GM12892 (cell line): ENCODE results near the gene MAPRE2.

ENCODE experiments used
- POLR2A ChIP-seq: IDR thresholded peaks from 2 replicates; pipeline ENCODE4 v1.6.1; 2011; ENCODE audit warnings: low read depth, low read length, control low read depth
- POLR2AphosphoS5 ChIP-seq: IDR thresholded peaks from 2 replicates; pipeline ENCODE4 v1.6.1; 2011; ENCODE audit warnings: low read depth, low read length, control low read depth
- TAF1 ChIP-seq: IDR thresholded peaks from 2 replicates; pipeline ENCODE4 v1.6.1; 2011; ENCODE audit warnings: low read depth, mild to moderate bottlenecking, control low read depth, low read length, borderline replicate concordance

DNA sequence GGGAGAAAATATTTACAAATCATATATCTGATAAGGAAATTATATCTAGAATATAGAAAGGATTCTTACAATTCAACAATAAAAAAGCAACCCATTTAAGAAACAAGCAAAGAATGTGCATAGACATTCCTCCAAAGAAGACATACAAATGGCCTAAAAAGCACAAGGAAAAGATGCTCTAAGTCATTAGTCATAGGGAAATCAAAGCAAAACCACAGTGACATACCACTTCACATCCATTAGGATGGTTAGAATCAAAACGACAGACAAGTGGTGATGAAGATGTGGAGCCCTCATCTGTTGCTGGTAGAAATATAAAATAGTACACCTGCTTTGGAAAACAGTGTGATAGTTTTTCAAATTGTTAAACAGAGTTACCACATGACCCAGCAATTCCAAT lies 48.2 kb downstream of the MAPRE2 start:
- TF ChIP-seq POLR2AphosphoS5 = no peak
- TF ChIP-seq POLR2A = no peak
- TF ChIP-seq TAF1 = no peak
